NOMO-1 (cell line): Measurements from ENCODE around the gene ULK4.
"Not testable (repeated sequence)": the region's sequence is repeated elsewhere in the genome, so short reads cannot be mapped to it uniquely, and the experiment has no call there.

Experiments used
- DNase-seq, 2 experiments: peaks; one replicate each; lab custom pipeline; 2025; ENCODE audit not compliant: unreplicated experiment in 2 of 2; lab: John Stamatoyannopoulos, UW

Gene ULK4

DNA sequence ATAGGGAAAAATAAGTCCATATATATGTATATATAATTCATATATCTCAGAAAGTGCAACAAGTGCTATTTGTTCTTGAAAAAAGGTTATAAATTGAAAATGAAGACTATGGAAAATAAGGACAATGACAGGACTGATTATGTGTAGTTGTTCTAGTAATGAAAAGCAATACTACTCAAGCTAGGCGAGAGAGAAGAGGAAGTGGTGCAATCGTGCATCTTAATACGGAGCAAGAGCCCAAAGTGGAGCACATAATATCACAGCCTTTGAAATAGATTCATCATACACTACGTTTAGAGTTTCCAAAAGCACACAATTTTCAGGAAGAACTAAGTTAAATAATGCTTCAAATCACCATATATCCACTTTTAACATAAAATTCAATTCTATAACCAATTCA is 87.9 kb downstream of the ULK4 start:
- DNase-seq: no peak

DNA sequence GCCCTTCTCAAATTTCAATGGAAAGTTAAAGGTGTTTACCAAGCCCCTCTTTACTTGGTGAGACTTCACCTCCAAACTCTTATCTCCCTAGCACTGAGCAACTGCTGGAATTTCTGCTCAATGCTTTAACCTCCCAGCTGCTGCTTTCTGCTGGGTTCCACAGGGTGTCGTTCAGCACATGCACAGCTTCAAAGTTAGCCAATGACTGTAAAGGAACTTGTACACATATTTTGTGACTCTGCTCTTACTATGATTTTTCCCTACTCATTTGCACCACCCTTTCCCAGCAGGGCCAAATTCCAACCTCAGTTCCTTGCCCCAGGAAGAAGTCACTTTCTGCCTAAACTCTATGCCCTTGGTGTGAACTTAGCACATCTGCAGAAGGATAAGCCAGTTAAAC is 89.7 kb downstream of the ULK4 start:
- no peak for DNase-seq

DNA sequence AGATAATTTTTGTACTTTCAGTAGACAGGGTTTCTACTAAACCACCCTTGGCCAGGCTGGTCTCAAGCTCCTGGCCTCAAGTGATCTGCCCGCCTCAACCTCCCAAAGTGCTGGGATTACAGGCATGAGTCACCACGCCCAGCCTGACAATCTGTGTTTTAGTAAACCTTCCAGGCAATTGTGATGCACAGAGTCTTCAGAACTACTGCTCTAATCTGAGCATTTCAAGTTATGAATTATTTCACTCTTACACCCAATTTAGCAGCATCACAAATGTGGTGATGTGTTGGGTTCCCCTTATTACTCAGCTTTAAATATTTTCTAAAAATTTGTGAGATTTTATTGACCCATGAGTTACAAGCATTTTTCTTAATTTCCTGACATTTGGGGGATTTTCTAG is 94.4 kb downstream of the ULK4 start:
- no peak for DNase-seq

DNA sequence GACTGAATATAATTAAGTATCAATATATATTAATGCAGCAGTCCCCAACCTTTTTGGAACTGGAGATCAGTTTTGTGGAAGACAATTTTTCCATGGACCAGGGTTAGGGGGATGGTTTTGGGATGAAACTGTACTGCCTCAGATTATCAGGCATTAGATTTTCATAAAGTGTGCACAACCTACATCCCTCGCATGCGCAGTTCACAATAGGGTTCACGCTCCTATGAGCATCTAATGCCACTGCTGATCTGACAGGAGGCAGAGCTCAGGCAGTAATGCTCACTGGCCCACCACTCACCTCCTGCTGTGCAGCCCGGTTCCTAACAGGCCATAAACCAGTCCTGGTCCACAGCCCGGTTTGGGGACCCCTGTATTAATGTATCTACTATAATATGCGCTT is 95.6 kb downstream of the ULK4 start:
- DNase-seq: no peak

DNA sequence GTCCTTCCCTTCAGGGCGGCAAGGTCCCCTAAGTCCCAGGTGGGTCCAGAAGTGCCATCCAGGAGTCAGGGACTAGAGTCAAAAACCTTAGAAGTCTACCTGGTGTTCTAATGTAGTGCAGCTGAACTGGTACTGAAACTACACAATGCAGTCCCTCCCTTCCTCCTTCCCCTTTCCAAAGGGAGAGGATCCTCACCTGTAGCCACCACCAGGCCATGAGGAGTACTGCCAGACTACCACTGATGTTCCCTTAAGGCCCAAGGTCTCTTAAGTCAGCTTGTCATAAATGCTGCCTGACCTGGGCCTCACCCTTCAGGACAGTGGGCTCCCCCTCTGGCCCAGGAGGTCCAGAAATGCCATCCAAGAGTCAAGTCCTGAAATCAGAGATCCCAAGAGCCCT is 98.9 kb downstream of the ULK4 start:
- no peak for DNase-seq

DNA sequence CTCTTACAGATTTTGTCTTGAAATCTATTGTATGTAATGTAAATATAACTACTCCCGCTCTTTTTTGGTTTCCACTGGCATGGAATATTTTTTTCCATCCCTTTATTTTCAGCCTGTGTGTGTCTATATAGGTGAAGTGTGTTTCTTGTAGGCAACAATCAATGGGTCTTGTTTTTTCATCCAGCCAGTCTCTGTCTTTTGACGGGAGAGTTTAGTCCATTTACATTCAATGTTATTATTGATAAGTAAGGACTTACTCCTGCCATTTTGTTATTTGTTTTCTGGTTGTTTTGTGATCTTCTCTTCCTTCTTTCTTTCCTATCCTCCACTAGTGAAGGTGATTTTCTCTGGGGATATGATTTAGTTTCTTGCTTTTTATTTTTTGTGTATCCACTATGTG is 101.4 kb downstream of the ULK4 start:
- not testable (repeated sequence) for DNase-seq

DNA sequence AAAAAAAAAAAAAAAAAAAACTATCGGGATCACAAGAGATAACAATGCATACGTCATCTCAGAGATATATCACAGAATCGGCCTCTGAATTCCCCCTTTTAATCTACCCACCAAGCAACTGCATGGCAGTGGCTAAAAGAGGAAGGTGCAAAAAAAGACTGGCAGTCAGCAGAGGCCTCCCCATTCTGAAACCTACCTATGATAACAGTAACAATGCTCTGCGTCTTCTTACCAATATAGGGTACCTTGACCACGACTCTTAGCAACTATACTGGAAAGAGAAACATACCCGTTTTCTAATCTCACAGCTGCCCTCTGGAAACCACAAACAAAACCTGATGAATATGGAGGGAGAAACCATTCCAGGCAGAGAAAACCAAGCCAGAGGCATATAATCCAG is 106.9 kb downstream of the ULK4 start:
- no peak for DNase-seq

DNA sequence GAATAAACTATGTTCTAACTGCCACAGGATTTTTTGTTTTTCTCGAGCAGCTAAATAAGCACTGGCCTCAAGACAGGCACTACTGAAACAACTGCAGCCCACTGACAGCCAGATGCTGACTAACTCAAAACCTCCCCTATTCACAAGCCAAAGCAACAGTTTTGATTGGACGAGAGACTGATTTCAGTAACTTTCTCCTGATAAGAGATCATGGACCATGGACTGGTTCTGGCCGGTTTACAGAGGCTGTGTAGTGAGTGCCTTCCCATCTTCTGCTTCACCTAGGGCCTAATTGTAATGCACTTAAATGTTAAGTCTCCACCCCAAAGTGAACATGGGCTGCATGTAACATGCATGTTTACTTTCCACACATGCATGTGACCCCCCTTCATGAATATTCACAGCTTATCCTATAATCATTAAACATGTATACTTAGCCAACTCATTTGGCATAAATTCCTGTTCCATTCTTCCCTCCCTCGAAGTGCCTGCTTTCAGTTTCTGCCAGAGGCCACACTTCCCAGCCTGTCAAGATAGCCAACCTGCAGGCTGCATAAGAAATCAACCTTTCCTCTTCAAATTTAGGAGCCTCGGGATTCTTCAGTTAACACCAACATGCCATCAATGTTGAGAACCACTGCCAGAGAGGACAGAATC is 108.2 kb downstream of the ULK4 start:
- no peak for DNase-seq

DNA sequence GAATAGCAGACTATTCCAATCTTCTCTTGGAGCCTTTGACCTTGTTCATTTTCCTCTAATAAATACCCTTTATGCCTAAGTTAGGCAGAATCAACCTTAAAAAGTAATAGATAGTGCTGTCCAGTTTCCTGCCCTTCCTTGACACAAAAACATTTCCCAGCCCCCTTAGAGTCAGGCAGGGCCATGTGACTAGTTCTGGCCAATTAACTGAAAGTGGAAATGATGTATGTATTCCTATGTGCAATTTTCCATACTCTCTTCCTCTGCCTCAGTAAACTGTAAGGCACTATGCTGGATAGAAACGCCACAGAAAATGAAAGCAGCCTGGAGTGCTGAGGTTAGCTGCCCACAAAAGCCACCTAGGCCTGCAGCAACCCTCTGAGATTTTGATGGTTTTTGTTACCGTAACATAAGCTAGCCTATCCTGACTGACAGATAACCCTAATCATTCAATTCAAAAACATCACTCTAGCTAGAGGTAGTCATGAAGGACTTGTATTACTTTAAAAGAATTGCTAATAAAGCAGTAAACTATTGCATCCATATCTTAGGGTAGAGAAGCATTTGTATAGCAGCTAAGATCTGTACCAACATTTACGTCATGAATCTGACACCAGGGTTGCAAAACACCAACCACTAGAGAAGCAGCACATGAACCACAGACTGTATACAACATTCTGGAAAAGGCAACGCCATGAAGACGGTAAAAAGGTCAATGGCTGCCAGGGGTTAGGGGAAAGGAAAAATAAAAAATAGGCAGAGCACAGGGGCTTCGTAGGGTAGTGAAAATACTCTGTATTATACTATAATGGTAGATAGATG is 112.9 kb downstream of the ULK4 start:
- DNase-seq: no peak

DNA sequence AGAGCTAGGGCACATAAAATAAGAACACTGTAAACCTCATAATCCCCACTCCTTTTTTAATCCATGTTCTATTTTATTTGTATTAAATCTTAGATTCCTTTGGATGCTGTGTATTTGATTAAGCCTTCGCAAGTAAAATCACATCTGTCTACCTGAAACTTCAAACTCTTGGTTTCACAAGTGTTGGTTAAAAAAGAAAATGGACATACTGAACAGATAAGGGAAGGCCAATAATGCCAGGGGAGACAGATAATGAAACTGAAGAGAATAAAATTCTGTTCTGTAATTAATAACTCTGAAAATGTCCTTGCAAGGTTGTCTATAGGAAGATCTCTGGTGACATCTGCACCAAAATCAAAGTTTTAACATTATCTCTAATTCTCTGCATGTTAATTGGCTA is 114.2 kb downstream of the ULK4 start:
- no peak for DNase-seq

DNA sequence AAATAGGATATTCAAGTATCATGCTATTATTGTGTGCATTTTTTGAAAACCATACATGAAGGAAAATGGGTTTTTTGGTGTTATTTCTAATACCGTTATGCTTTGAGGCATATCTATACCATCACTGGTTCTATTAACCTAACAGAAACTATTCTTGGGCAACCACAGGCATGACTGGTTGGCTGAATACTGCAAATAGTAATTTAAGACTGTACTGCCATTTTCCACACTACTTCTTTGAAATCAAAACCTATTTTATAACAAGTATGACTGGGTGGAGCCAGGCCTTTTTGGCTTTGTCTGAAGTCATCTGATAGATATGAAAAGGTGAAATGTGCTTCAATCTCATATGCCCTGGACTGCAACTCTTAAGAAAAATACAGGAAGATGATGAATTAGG is 115.1 kb downstream of the ULK4 start:
- DNase-seq: no peak

DNA sequence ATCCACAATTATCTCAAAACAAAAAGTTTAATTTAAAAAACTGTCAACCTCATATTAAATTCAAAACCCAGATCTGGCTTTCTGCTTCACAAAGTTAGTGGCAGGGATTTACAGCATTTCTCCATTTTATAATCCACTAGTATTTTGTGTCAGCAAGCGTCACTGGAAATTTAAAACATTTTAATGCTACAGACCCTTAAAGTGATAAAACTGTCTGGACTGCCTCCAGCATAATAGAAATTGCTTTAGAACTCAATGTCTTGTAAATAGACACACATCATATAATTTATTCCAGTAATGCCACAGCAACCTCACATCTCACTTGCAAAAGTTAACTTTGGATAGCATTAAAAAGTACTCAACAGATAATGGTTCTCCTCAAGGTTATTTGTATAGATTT is 116.1 kb downstream of the ULK4 start:
- DNase-seq: no peak

DNA sequence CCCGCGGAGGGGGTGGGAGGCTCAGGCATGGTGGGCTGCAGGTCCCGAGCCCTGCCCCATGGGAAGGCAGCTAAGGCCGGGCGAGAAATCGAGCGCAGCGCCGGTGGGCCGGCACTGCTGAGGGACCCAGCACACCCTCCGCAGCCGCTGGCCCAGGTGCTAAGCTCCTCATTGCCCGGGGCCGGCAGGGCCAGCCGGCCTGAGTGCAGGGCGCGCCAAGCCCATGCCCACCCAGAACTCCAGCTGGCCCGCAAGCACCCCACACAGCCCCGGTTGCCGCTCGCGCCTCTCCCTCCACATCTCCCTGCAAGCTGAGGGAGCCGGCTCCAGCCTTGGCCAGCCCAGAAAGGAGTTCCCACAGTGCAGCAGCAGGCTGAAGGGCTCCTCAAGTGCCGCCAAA is 117.6 kb downstream of the ULK4 start:
- not testable (repeated sequence) for DNase-seq

DNA sequence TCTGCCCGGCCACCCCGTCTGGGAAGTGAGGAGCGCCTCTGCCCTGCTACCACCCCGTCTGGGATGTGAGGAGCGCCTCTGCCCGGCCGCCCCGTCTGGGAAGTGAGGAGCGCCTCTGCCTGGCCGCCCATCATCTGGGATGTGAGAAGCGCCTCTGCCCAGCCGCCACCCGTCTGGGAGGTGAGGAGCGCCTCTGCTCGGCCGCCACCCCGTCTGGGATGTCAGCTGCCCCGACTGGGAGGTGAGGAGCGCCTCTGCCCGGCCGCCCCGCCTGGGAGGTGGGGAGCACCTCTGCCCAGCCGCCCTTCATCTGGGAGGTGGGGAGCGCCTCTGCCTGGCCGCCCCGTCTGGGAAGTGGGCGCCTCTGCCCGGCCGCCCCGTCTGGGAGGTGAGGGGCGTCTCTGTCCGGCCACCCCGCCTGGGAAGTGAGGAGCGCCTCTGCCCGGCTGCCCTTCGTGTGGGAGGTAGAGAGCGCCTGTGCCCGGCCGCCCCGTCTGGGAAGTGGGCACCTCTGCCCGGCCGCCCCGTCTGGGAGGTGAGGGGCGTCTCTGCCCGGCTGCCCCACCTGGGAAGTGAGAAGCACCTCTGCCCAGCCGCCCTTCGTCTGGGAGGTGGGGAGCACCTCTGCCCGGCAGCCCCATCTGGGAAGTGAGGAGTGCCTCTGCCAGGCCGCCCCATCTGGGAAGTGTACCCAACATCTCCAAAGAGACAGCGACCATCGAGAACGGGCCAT is 120.8 kb downstream of the ULK4 start:
- DNase-seq: not testable (repeated sequence)

DNA sequence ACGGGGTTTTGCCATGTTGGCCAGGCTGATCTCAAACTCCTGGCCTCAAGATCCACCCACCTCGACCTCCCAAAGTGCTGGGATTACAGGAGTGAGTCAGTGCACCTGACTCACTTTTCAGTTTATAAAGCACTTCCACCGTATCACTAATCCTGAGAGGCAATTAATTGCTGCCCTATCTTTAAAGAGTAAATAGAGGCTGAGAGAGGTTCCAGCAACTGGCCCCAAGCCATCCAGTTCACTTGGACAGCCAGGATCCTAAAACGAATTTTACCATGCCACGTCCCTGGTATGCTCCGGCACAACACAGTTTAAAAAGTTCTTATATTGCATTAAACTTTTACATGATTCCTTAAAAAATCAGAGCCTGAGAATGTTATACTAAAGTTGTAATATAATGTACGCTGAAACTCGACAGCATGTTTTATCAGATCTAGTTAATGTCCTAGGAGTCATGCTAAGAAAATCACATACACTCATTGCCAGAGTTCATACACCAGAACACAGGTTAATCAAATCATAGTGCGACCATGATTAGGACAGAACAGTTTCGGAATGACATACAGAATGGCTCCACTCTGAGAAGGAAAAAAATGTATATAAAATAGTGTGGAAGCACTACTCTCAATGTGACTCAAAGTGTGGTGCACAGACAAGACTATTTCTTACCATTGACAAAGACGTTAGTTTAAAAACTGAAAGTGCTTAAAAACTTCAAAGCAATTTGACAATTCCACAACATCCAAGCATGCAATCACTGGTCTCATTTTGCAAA is 125.4 kb downstream of the ULK4 start:
- DNase-seq: no peak

DNA sequence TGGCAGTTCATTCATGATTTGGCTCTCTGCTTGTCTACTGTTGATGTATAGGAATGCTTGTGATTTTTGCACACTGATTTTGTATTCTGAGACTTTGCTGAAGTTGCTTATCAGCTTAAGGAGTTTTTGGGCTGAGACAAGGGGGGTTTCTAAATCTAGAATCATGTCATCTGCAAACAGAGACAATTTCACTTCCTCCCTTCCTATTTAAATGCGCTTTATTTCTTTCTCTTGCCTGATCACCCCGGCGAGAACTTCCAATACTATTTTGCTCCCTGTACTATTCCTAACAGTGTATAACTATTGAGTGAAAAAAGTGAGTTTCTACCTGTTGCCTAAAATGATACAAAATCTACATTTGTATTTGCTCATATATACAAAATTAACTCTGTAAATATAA is 128.3 kb downstream of the ULK4 start:
- DNase-seq: no peak

DNA sequence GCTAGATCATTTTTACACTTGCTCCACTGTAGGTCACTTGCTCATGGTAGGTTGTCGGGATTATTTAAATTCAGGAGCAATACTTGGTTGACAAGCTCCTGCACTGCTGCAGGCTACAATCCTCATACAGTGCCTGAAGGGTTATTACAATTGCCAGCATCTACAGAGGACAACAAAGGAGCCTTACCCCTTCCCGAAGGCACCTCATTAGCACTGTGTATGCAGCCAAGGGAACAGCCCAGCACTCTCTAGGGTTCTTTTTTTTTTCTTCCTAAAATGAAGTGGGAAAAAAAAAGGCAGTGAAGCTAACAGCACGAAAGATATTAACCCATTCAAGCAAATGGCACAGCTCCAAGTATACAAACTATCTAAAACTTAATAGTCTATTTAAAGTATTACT is 142.7 kb downstream of the ULK4 start:
- DNase-seq: no peak

DNA sequence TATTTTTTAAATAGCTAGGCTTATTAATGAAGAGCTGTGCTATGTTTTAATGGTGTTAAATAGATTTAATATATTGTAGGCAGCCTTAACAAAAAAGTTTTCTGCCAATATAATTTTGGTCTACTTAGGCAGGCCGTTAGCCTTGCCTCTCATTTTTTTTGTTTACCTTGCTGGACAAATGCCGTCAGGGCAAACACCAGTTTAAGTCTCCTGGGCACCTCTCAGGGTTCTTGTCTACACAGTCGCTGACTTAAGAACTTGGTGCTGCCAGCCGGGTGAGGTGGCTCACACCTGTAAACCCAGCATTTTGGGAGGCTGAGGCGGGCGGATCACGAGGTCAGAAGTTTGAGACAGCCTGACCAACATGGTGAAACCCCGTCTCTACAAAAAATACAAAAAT is 153.3 kb downstream of the ULK4 start:
- no peak for DNase-seq

DNA sequence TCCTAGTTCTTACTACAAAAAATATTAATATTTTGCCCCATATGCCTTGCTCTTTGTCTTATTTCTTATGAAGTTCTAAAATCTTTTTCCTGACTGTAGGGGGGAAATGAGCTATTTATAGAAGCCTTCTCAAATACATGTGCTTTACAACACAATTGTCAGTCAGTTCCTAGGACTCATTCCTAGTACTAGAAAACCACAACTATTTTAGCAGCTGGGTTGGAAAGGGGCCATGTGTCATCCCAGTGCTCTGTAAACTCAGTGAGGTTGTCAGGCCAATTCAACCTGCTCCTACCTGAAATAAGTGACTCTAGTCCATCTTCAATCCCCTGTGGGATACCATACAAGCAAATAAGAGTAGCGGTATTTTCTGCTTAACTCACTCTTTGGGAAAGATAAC is 153.8 kb downstream of the ULK4 start:
- DNase-seq: no peak

DNA sequence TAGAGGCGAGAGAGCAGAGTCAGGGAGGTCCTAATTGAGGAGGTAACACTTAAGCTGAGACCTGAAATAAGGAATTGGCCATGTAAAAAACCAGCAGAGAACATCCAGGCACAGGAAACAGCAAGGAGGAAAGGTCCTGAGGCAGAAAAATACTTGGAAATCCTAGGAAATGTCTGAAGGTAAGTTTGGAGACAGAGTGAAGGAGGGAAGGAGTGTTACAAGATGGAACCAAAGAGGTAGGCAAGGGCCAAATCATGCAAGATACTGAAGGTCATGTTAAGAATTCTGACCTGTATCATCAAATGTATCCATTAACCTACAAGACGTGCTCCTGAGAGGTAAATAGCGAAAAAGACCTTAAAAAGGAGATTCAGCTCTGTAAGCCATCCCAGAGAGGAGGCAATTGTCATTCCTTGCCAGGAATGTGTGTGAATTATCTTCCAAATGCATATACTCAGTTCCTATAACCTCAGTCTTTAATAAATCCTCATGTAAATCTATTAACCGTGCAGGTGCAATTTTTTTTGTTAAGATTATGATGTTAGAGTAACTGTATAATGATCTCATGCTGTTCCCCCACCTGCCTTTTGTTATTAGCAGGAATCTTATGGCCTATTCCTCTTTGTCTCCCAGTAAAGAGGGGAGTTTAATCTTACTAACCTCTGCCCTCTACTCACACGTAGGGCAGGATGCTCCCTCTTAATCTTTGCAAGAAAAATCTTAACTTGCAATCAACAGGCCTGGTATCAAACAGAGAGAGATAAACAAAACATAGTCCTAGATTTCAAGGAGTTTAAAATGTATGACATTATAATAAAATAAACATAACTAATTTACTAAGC is 166.9 kb downstream of the ULK4 start:
- no peak for DNase-seq
